Measurements from ENCODE around the gene BEGAIN. TPM values are rescaled to one million over a fixed set of nuclear protein-coding genes. Genes with fewer than 3 reads are reported as not detected.

The BEGAIN gene
- total and polyA plus RNA-seq, 11 donors = 0.14 to 2.8 (median 0.75) TPM

- TF ChIP-seq CTCF (IDR thresholded peaks at IDR 0.05) = no peak
- no peak for TF ChIP-seq POLR2A (IDR thresholded peaks at IDR 0.05)
- intact Hi-C loops (cut with DNase I) = no loop called here
- WGBS, 4 donors = 57 to 73% (median 67%) methylated on average over 2 of the region's 2 CpGs
- Histone ChIP-seq H3K27me3 (peaks cover 0 to 41% (median 9%) of the 10 kb centered on the region in 9 donors), H3K9me3 (peaks cover 0 to 21% (median 5%) of the 10 kb centered on the region in 12 donors), H3K4me1 (no peaks in the 10 kb centered on the region), H3K4me3 (no peak overlapping the region), H3K27ac (no peak overlapping the region), H3K36me3 (no peaks in the 10 kb centered on the region)
- DNase-seq (no peak), ATAC-seq (no peak)
Observed at GRCh38 chr14:100599981-100600380, 12.8 kb upstream of the BEGAIN start.

- DNase-seq = peak in 1 of 5 donors; percentile 38
- no peak for TF ChIP-seq CTCF (IDR thresholded peaks at IDR 0.05)
Observed at GRCh38 chr14:100594625-100594951, 7.4 kb upstream of the BEGAIN start.

GRCh38 chr14:100593751-100594624, 6.8 kb upstream of the BEGAIN start:
- intact Hi-C loops (cut with DNase I) = no loop called here
- DNase-seq (peak in 2 of 5 donors; percentile 17 to 33), ATAC-seq (no peak)
- Histone ChIP-seq H3K27me3 (peaks cover 4 to 68% (median 32%) of the 10 kb centered on the region in 9 donors), H3K4me3 (no peak overlapping the region), H3K4me1 (no peaks in the 10 kb centered on the region), H3K36me3 (no peaks in the 10 kb centered on the region), H3K27ac (no peak overlapping the region), H3K9me3 (no peaks in the 10 kb centered on the region)
- WGBS, 4 donors = 79 to 87% (median 84%) methylated on average over 20 to 27 of the region's 27 CpGs
- TF ChIP-seq CTCF (IDR thresholded peaks at IDR 0.05) (no peak), POLR2A (IDR thresholded peaks at IDR 0.05) (no peak)

More at GRCh38 chr14:100594625-100594951, 7.4 kb upstream of the BEGAIN start:
- intact Hi-C loops (cut with DNase I) = no loop called here
- H3K4me1 ChIP-seq = no peaks in the 10 kb centered on the region
- H3K4me3 ChIP-seq = no peak overlapping the region
- WGBS, 4 donors = 73 to 79% (median 75%) methylated on average over 5 of the region's 5 CpGs
- H3K27ac ChIP-seq = no peak overlapping the region
- H3K9me3 ChIP-seq = no peaks in the 10 kb centered on the region
- peaks cover 0 to 62% (median 26%) of the 10 kb centered on the region in 9 donors for H3K27me3 ChIP-seq
- ATAC-seq = no peak
- H3K36me3 ChIP-seq = no peaks in the 10 kb centered on the region

- DNase-seq = peak in 2 of 5 donors; percentile 12 to 25
- Histone ChIP-seq H3K27ac (no peak overlapping the region), H3K27me3 (peaks cover 6 to 78% (median 40%) of the 10 kb centered on the region in 9 donors), H3K9me3 (no peaks in the 10 kb centered on the region), H3K36me3 (no peaks in the 10 kb centered on the region), H3K4me3 (no peak overlapping the region), H3K4me1 (peaks cover 0 to 3% (median 0%) of the 10 kb centered on the region in 12 donors)
- no peak for ATAC-seq
- intact Hi-C loops (cut with DNase I) = no loop called here
- 73 to 79% (median 76%) methylated on average over 4 of the region's 4 CpGs for WGBS, 4 donors
- TF ChIP-seq POLR2A (IDR thresholded peaks at IDR 0.05) (no peak), CTCF (IDR thresholded peaks at IDR 0.05) (no peak)
Observed at GRCh38 chr14:100592972-100593371, 5.8 kb upstream of the BEGAIN start.

Measured in heart left ventricle (tissue), 16 donors.